ENCODE results near the gene ATXN7L1. TPM values are rescaled to one million over a fixed set of nuclear protein-coding genes. Genes with fewer than 3 reads are reported as not detected.
A peak's percentile ranks its signal among the peaks of the same experiment; 100 is the strongest.

Gene ATXN7L1
- total and polyA plus RNA-seq, 2 of the 8 experiments (the other 6 are each of a cell fraction or from before 2014, with no cell fraction given), result 14.3 to 34.0 TPM

DNA sequence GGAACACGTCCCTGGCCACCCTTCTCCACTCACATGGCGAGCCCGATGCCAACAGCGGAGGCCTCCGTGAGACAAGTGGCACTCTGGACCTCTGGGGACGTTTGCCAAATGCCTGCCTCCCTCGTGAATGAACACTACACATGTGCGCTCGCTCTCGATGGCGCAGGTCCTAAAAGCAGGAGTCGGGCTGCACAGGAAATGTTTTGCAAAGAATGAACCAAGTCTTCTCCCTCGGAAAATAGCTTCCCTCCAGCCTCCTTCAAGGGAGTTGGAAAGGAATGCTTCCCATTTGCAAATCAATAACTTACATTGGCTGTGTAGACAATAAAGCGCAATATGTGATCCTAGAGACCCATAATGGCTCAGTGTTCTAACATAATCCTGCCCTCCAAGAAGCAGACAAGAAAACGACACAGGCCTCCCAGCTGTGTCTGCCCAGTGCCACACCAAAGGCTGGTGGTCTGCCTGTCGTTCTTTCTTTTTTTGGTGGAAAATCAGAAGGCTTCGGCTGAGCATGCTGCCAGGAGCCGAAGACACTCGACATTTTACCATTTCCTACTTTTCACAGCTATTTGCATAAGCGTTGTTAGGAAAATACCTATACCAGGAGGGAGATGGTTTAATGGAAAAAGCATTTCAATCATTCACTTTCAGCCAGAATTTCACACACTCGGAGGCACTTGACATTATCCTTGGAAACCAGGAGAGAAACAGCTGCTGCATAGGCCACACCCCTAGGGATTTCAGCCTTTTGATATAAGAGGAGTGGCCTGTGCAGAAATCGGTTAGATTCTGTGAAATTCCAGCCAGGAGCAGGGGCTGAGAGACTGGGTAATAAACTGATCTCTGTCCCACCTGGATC lies 38.4 kb downstream of the ATXN7L1 start (continued):
- TF ChIP-seq ATF2 (IDR thresholded peaks at IDR 0.05; ENCODE audit: low read length) (no peak), SP2 (IDR thresholded peaks at IDR 0.05; ENCODE audit: low read length) (no peak), CBX8 (IDR thresholded peaks at IDR 0.05; ENCODE audit: borderline replicate concordance, low read depth, low read length) (no peak), TCF12 (IDR thresholded peaks at IDR 0.05; ENCODE audit: low read depth, low read length) (peak; percentile 46; the same call in 1 of the 2 replicates), GTF2F1 (IDR thresholded peaks at IDR 0.05; ENCODE audit: borderline replicate concordance, low read depth, low read length) (no peak), TAF7 (optimal IDR thresholded peaks at IDR 0.05; ENCODE audit: borderline replicate concordance, low read depth, low read length) (no peak), E2F6 (IDR thresholded peaks at IDR 0.05) (peak; percentile 48), SUZ12 (IDR thresholded peaks at IDR 0.05; ENCODE audit: low read length) (no peak), NANOG (IDR thresholded peaks at IDR 0.05; ENCODE audit: insufficient read depth, low read depth, low read length, poor library complexity, severe bottlenecking) (no peak), SP1 (IDR thresholded peaks at IDR 0.05; ENCODE audit: low read depth, low read length) (no peak), BACH1 (IDR thresholded peaks at IDR 0.05; ENCODE audit: low read length) (no peak), CHD2 (IDR thresholded peaks at IDR 0.05; ENCODE audit: low read length) (no peak), NRF1 (IDR thresholded peaks at IDR 0.05; ENCODE audit: low read depth, low read length) (no peak), EP300 (IDR thresholded peaks at IDR 0.05; ENCODE audit: borderline replicate concordance in 1 of 2, low read depth in 2 of 2, low read length in 2 of 2) (no peak), MAFK (IDR thresholded peaks at IDR 0.05; ENCODE audit: low read depth, low read length) (no peak), GABPA (IDR thresholded peaks at IDR 0.05; ENCODE audit: borderline replicate concordance, insufficient read depth, low read length) (no peak), JUN (IDR thresholded peaks at IDR 0.05; ENCODE audit: low read depth, low read length) (no peak), BRCA1 (IDR thresholded peaks at IDR 0.05; ENCODE audit: low read depth, low read length) (no peak), KDM1A (IDR thresholded peaks at IDR 0.05; ENCODE audit: borderline replicate concordance, low read length) (no peak), TAF1 (IDR thresholded peaks at IDR 0.05; ENCODE audit: low read depth, low read length) (no peak)
- TF ChIP-seq, protein P1, sequence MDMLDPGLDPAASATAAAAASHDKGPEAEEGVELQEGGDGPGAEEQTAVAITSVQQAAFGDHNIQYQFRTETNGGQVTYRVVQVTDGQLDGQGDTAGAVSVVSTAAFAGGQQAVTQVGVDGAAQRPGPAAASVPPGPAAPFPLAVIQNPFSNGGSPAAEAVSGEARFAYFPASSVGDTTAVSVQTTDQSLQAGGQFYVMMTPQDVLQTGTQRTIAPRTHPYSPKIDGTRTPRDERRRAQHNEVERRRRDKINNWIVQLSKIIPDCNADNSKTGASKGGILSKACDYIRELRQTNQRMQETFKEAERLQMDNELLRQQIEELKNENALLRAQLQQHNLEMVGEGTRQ (IDR thresholded peaks at IDR 0.05; ENCODE audit: low read length), result no peak

Data from H1 (cell line).